ENCODE measurements around the gene TRMT1L.

TRMT1L gene

GRCh38 chr1:185068341-185068740 lies 88.4 kb downstream of the TRMT1L start:
- no peak overlapping the region for H3K4me3 ChIP-seq (replicated peaks; ENCODE audit: insufficient read depth, low read length)
- no peak overlapping the region for H3K27ac ChIP-seq (replicated peaks)
- no peaks in the 10 kb centered on the region for H3K27me3 ChIP-seq (ENCODE audit: insufficient read depth, poor library complexity, severe bottlenecking)
- TF ChIP-seq REST (IDR thresholded peaks at IDR 0.05; ENCODE audit: insufficient replicate concordance, low read depth), result no peak
- no peak for TF ChIP-seq CTCF (IDR thresholded peaks at IDR 0.05; ENCODE audit: insufficient read depth, low read length)
- no peak for TF ChIP-seq POLR2AphosphoS5 (IDR thresholded peaks at IDR 0.05; ENCODE audit: low read depth)
- DNase-seq (ENCODE audit: low read depth in 1 of 2, low spot score in 1 of 2), result no peak

All from HL-60 (cell line).